Activated CD4-positive, alpha-beta T cell treated with anti-CD3 and anti-CD28 coated beads, Interleukin-2, amount 50 U/mL, for 24 hours (primary cell): ENCODE data around the gene CGREF1.
"Not testable (repeated sequence)": the region's sequence is repeated elsewhere in the genome, so short reads cannot be mapped to it uniquely, and the experiment has no call there.

Experiments used
- DNase-seq, 2 donors: peaks; one replicate each; pipeline ENCODE4 v3.0.0-alpha.2; 2020; ENCODE audit warnings: low read depth in 1 of 2, low spot score in 1 of 2

The CGREF1 gene

DNA sequence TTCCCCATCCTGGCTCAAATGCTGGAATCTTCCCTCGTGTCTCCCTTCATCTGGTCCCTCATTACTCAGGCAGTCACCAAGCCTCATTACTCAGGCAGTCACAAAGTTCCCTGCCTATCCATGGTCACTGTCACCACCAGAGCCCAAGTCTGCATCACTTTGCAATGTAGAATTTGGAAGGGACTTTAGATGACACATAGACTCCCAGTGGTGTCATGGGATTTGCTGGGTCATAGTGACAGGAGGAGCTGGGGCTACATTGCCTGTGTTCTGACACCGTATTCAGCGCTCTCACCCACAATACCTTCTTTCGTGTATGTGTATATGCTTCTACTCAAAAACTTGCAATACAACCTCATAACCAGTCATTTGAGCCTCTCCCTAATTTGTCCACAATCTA lies 42.6 kb downstream of the CGREF1 start:
- no peak for DNase-seq

- not testable (repeated sequence) for DNase-seq
Observed at GRCh38 chr2:27075566-27075871, 43.4 kb downstream of the CGREF1 start.

- DNase-seq: peak in 1 of 2 donors; percentile 22
Observed at GRCh38 chr2:27074738-27075565, 44.0 kb downstream of the CGREF1 start.

DNA sequence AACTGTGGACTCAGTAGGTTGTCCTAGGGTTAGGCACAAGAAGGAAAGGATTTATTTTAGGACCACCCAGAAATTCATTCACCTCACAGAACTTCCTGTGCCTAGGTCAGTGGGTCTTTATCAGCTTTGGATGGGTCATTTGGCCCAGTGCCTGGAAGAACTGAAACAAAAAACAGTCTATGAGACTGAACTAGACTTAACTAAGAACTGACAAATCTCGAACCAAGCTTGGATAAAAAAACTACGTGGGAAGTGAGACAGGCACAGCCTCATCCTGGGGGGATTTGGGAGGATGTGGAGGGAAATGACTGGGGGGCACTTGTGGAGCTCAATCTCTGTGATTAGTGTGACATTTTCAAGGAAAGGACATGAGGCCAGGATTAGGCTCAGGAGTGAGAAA lies 45.1 kb downstream of the CGREF1 start:
- no peak for DNase-seq

- DNase-seq: no peak
Observed at GRCh38 chr2:27072920-27073319, 46.0 kb downstream of the CGREF1 start.

- no peak for DNase-seq
Observed at GRCh38 chr2:27071990-27072830, 46.7 kb downstream of the CGREF1 start.

DNA sequence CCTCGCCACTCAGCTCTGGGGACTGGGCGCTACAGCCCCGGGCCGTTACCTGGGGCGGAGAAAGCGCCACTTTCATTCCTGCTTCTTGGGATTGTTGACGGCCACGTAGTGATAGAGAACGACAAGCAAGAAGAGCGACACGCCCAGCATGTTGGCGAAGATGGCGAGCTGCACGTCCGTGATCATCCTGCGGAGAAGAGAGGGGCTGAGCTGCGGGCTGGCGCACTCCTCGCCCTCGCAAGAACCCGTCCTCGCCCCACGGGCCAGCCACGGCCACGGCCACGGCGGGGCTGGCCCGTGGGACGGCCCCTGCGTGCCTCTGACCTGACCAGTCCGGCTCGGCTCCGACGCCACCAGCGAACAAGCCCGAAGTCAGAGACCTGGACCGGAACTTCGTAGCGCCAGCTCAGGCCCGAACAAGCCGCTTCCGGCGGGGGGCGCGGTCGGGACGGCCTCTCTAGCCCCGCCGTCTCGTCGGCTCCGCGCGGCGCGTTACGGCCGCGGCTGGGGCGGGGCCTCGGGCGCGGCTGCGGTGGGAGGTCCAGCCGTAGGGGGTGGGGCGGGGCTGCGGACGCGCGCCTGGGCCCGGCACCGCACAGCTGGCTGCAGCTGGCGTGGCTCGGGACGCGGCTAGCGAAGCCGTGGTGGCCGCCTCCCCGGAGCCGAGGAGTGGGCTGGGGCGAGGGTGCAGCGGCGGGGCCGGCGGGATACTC lies 47.5 kb downstream of the CGREF1 start, which contains the start of gene OST4:
Gene OST4, minus strand, starts transcription at position 378 of the 713 bp plus-strand sequence.
- peak; percentile 80 to 81 for DNase-seq

DNA sequence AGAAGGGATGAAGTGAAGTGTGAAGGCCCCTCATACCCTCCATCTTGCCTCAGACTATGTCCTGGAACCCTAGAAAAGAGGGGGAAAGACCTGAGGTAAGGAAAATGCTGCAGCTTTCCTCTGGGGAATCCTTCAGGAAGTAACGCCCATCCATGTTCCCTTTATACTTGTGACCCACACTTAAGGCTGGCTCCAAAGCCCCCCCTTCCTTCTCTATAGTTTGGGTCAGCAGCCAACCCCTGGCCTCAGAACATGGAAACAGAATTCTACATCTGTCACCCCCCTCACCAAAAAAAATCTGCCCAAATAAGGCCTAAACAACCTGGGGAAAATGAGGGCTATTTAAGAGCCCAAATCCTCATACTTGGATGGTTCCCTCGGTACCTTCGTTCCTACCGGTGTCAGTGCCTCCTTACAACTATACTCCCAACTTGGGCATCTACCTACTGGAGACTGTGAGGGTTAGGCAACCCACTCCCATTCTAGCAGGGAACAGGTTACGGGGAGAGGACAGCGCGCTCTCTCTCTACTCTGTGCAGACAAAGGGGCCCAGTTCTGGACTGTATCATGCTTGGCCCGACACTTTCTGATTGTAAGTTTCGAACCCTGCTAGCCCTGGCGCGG lies 48.2 kb downstream of the CGREF1 start:
- no peak for DNase-seq

DNA sequence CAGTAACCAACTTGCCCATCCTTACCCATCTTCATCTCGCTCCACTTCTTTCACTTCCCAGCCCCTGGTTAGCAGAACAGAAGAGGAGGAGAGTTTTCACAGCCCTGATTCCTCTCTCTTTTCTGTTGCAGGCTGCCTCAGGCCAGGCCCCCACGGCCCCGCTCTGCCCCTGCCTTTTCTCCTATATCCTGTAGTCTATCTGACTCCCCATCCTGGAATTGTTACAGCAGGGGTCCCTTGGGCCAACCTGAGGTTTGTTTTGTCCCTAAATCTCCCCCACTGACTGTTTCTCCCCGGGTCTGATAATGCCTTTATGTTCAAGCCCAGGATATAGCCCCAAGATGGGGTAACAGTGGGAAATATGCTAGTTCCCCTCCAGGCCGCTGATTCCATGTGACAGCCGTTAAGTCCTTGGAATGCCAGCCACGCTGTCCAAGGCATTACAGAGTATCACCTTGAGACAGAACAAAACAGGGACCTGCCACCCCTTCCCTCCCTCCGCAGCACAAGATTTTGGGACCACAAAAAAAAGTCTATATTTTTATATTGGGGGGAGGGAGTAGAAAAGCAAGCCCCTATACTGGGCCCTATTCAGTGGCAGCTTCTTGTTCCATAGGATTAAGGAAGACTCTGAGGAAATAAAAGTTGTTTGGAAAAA lies 48.8 kb downstream of the CGREF1 start:
- no peak for DNase-seq

GRCh38 chr2:27069436-27069835 lies 49.5 kb downstream of the CGREF1 start:
- no peak for DNase-seq

DNA sequence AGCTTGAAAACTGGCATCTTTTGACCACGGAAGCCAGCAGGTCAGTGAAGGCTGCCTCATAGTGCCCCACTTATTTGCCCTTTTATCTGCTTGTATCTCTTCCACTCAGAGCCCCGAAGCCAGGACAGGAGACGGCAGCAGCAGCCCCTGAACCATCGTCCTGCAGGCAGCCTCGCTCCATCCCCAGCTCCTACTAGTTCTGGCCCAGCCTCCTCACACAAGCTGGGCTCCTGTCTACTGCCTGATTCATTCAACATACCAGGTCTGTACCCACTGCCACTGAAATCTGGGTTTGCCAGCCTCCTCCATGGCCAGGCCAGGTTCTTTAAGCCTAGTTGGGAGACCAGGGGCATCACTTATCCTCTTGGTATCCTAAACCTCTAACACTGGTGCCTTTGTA lies 51.5 kb downstream of the CGREF1 start:
- no peak for DNase-seq

- DNase-seq: no peak
Observed at GRCh38 chr2:27065128-27065527, 53.8 kb downstream of the CGREF1 start.

DNA sequence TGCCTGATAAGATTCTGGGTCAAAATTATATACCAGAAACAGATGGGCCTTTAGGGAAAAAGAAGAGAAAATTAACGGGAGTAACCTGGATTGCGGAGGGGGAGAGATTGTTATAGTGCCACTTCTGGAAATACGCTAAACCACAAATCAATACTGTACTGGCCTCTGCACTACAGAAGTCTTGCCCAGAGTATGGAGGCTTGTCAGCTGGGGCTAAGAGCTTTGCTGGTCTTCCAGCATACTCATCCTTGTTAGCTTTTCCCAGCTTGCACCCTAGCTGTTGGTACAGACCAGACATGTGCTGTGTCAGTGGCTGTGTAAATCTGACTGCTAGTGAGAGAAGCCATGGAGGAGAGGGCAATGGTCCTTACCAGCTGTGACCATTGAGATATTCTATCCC lies 58.6 kb downstream of the CGREF1 start:
- DNase-seq: no peak

DNA sequence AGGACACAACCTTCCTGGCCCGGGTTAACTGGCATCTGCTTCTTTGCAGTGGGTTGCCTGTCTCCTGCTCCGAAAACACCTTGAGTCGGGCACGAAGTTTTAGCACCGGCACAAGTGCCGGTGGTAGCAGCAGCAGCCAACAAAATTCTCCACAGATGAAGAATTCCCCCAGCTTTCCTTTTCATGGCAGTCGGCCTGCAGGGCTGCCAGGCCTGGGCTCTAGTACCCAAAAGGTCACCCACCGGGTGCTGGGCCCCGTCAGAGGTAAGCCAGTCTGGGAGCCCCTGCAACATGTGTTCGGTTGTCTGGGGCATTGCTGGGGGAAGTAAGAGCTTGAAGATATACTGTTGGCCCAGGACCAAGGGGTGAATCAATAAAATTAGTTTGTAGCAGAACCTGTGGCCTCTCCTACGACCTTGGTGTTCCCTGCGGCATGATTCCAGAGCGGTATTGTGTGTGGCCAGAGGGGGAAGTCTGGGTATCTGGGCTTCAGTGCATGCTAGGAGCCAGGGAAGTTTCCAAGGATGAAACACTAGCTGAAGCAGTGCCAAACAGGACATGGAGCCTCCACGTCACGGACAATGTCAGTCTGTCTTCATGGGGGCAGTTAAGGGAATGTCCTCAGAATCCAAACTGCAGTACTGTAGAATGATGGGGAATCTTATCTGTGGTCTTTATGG lies 59.6 kb downstream of the CGREF1 start:
- DNase-seq: no peak

DNA sequence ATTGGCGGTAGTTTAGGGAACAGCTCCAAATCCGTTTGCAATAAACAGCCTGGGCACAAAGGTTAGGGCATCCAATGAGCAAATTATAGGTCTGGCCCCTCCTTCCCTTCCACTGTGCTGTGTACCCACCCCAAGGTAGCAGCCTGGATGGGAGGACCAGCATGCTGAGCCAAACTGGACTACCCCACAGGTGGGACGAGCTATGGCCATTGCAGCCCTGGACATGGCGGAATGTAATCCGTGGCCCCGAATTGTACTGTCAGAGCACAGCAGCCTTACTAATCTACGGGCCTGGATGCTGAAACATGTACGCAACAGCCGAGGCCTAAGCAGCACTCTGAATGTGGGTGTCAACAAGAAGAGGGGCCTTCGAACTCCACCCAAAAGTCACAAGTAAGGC lies 60.7 kb downstream of the CGREF1 start:
- DNase-seq: no peak

- no peak for DNase-seq
Observed at GRCh38 chr2:27057184-27057583, 61.7 kb downstream of the CGREF1 start.

DNA sequence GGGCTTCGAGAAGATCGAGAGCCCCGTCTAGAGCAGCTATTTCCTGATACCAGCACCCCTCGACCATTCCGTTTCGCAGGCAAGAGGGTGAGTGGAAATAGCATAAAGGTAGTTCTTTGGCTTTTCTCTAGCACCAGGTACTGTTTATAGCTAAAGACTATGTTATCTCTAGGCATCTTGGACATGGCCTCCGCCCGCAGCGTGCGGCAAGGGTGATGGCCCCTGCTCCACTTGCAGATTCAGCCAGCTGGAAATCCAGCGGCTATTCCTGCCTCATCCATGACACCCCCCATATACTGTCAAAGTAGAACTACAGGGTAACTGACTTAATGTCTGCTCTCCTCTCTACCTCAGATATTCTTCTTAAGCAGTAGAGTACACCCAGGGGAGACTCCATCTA lies 64.2 kb downstream of the CGREF1 start:
- DNase-seq: no peak

DNA sequence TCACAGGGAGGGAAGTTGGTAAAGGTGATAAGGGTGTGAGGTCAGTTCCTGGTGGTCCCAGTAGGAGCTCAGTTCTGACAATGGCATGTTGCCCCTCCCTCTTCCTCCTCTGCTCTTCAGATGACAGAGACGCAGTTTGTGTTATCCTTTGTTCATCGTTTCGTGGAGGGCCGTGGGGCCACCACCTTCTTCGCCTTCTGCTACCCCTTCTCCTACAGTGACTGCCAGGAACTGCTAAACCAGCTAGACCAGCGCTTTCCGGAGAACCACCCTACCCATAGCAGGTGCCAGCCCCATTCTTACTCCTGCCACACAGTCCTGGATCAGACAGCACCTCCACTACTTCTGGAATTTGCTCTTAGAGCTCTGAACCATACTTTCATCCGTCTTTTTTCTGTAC lies 65.2 kb downstream of the CGREF1 start:
- no peak for DNase-seq

- DNase-seq: no peak
Observed at GRCh38 chr2:27053321-27053720, 65.6 kb downstream of the CGREF1 start.
